Thyroid gland (tissue), 4 donors: ENCODE results near the gene RANBP10.
"Not testable (repeated sequence)": the region's sequence is repeated elsewhere in the genome, so short reads cannot be mapped to it uniquely, and the experiment has no call there.

Experiments used
- CTCF ChIP-seq, 6 experiments: fragments of 200-600 bp in 3 of 6; fragments of 450-650 bp in 3 of 6; sonication (generic) in 3 of 6; IDR thresholded peaks; one replicate each; pipeline ENCODE4 v1.5.1; 2016 to 2019; ENCODE audit warnings: antibody characterized with exemption in 6 of 6, mild to moderate bottlenecking in 2 of 6, inconsistent platforms in 1 of 6, moderate library complexity in 1 of 6
- POLR2A ChIP-seq, 2 donors: fragments of 450-650 bp; IDR thresholded peaks; one replicate each; pipeline ENCODE4 v1.6.1; 2017; ENCODE audit warnings: antibody characterized with exemption in 2 of 2, mild to moderate bottlenecking in 2 of 2, moderate library complexity in 1 of 2

GRCh38 chr16:67837190-67837589 is 30.8 kb upstream of the RANBP10 start:
- TF ChIP-seq CTCF, POLR2A (IDR thresholded peaks at IDR 0.05): not testable (repeated sequence)
